HG03097 (cell line): ENCODE results near the gene ARHGAP28.

Experiments used
- ATAC-seq: cut with Tn5 transposase; IDR thresholded peaks from one replicate; pipeline ENCODE4 v1.9.1; 2021; ENCODE audit not compliant: unreplicated experiment, low FRiP score

ARHGAP28 gene, protein sequence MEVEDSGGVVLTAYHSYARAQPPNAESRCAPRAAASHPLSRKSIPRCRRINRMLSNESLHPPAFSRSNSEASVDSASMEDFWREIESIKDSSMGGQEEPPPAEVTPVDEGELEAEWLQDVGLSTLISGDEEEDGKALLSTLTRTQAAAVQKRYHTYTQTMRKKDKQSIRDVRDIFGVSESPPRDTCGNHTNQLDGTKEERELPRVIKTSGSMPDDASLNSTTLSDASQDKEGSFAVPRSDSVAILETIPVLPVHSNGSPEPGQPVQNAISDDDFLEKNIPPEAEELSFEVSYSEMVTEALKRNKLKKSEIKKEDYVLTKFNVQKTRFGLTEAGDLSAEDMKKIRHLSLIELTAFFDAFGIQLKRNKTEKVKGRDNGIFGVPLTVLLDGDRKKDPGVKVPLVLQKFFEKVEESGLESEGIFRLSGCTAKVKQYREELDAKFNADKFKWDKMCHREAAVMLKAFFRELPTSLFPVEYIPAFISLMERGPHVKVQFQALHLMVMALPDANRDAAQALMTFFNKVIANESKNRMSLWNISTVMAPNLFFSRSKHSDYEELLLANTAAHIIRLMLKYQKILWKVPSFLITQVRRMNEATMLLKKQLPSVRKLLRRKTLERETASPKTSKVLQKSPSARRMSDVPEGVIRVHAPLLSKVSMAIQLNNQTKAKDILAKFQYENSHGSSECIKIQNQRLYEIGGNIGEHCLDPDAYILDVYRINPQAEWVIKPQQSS

DNA sequence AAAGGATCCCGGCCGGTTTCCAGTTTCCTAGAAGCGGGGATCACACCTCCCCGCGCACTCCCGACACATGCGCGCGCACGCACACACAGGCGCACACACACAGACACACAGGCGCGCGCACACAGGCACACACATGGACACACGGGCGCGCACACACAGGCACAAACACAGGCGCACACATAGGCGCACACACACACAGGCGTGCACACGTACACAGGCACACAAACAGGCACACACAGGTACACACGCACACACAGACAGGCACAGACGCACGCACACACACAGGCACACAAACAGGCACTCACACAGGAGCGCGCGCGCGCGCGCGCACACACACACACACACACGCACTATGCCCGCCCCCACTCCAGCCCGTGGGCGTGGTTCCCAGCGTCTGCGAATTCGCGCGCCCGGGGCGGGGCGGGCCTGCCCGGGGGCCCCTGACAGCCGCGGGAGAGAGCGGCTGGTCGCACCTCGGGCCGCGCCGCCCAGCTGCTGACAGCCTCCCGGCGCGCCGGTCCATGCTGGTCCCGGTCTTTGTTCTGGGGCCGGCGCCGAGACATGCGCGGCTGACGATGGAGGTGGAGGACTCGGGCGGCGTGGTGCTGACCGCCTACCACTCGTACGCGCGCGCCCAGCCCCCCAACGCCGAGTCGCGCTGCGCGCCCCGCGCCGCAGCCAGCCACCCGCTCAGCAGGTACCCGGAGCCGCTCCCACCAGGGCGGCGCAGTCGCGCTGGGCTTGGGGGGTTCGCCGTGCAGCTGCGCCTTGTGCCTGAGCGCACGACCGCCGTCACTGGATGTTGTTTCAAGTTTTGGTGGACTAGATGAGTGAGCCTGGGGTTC, at the start of gene ARHGAP28:
Gene ARHGAP28, plus strand, starts transcription at position 470 of the 845 bp plus-strand sequence. Its CDS starts 106 bp downstream, at position 576.
- peak; percentile 68 for ATAC-seq

DNA sequence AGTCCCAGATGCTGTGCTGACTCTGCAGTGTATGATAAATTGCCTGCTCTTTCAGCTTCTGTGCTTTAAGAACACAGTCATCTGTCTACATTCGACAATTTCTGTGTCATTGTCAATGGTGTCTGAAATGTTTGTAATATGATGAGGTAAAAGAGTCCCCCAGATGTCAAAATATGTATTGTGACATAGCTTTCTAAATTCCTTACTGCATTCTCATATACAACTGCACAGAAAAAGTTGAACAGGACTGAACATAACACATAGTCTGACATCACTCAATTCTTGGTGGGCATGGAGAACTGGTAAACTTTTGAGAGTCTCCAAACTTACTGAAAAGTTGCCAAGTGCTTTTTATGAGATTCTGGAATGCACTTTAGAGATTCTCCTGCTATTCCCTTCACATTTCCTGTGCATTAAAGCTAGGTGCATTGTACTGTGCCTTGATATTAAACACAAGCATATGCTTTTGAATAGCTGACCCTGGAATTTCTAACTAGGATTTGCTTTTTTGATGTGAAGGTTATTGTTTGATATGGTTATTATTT, 48.1 kb upstream of the ARHGAP28 start:
- no peak for ATAC-seq

DNA sequence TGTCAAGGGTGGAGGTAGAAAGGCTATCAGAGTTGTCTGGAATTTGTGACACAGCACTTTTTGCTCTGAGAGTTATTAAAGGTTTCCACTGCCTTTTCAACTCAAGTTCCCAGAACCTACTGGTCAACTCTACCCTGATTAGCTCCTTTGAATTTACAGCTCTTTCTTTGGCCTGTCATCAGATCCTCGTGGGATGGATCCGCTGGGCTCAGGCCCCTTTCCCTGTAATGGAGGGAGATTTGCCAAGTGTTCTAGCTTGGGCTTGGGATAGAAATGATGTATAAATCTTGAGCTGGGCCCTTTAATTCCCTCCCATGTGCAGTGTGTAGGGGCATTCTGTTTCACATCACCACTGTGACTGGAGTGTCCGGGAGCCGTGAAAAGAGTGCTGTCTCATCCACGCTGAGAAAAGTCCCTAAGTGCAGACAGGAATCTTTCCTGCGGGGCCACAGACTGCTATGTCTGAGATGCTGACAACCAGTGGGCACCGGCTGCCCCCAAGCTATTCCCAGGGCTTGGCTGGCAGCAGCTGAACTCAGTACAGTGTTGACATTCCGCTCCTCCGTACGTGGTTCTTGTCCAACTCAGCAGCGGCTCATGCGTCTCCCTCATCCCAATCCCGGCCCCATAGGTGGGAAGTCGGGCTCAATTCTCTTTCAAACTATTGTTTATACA, 46.9 kb upstream of the ARHGAP28 start:
- ATAC-seq = no peak

- no peak for ATAC-seq
These were observed 46.2 kb upstream of the ARHGAP28 start for GRCh38 chr18:6683112-6683876.

- no peak for ATAC-seq
These were observed 41.8 kb upstream of the ARHGAP28 start for GRCh38 chr18:6687676-6688075.

- ATAC-seq = no peak
These were observed 20.6 kb upstream of the ARHGAP28 start for GRCh38 chr18:6708890-6709289.

DNA sequence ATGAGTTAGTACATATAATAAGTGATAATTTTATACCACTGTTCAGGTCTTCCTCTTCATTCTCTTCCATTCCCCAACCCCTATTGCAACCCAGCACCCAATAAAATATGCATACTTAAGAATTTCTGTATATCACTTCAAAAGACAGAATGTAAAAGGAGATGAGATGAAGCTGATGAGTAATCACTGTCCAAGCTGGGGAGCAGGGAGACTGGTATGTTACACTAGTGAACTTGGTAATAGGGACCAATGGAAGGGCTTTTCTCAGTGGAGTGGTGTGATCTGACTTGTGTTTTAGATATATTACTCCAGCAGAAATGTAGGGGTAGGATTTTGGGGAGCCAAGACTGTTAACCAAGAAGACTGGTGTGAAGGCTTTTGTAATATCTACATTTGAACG, 18.0 kb upstream of the ARHGAP28 start:
- no peak for ATAC-seq

DNA sequence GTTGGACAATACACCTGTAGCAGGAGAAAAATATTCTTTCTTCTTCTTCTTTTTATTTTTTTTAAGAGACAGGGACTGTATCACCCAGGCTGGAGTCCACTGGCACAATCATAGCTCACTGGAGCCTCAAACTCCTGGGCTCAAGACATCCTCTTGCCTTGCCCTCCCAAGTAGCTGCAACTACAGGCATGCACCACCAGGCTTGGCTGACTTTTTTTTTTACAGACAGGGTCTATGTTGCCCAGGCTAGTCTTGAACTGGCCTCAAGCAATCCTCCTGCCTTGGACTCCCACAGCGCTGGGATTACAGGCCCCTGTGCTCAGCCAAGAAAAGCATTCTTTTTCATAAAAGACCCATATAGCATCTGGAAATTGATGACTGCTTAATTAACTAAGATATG, 17.1 kb upstream of the ARHGAP28 start:
- ATAC-seq = no peak

- no peak for ATAC-seq
These were observed 15.5 kb upstream of the ARHGAP28 start for GRCh38 chr18:6714010-6714409.

- ATAC-seq = no peak
These were observed 11.2 kb upstream of the ARHGAP28 start for GRCh38 chr18:6718267-6718666.

GRCh38 chr18:6719098-6719846, 10.2 kb upstream of the ARHGAP28 start:
- no peak for ATAC-seq

- no peak for ATAC-seq
These were observed 9.4 kb upstream of the ARHGAP28 start for GRCh38 chr18:6719910-6720683.

DNA sequence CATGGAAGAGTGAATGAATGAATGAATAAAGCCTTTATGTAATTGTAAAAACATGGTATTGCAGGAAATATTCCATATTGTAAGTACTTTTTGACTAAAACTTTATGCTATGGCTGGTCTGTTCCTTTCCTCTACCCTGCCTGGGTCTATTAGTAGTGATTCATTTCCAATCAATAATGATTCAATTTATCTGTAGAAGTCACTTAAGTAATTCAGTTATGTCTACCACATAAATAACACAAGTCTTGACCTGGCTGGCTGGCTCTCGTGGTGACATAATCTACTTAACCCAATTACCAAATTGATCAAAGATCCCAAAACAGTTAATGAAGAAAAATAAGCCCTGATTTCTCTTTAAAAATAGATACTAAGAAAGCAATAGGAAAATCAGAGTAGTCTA, 7.8 kb upstream of the ARHGAP28 start:
- ATAC-seq = no peak

GRCh38 chr18:6722690-6723089, 6.8 kb upstream of the ARHGAP28 start:
- ATAC-seq = no peak

DNA sequence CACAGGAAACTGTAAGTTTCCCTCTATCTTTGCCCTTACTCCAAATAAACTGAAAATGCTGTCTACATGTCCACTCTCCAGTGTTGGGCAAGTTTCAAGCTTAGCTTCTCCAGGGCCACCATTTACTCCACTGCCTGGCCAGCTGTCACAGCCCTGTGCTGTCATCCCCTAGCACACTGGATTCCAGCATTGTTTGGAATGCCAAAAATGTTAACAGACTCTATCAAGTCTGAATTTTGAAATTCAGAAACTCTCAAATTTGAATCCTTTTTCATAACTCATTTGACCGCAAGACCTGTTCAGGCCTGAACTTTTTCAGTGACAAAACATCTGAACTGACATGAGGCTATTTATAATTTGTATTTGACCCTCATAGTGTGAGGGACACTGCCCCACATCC, 5.2 kb upstream of the ARHGAP28 start:
- no peak for ATAC-seq

- ATAC-seq = no peak
These were observed 1.2 kb upstream of the ARHGAP28 start for GRCh38 chr18:6728331-6728730.

- ATAC-seq = no peak
These were observed 688 bp upstream of the ARHGAP28 start for GRCh38 chr18:6728809-6729246.
